SK-N-SH (cell line): Measurements from ENCODE around the gene MXD3.

Experiments used
- CTCF ChIP-seq: fragments of 200-600 bp; sonication (generic); IDR thresholded peaks from 2 replicates; pipeline ENCODE4 v1.6.1; 2017; ENCODE audit warnings: antibody characterized with exemption, mild to moderate bottlenecking, moderate library complexity
- EP300 ChIP-seq, 2 experiments: IDR thresholded peaks; 2 replicates each; pipeline versions ENCODE4 v1.4.0 to v1.6.1; 2012; ENCODE audit warnings: borderline replicate concordance in 1 of 2, low read depth in 1 of 2, low read length in 1 of 2
- EZH2phosphoT487 ChIP-seq: fragments of 200-600 bp; sonication (generic); IDR thresholded peaks from 2 replicates; pipeline ENCODE4 v1.6.1; 2017; ENCODE audit warnings: low read depth, mixed run types, mild to moderate bottlenecking, antibody characterized with exemption, moderate library complexity, borderline replicate concordance
- MAX ChIP-seq: IDR thresholded peaks from 2 replicates; pipeline ENCODE4 v1.4.0; 2012; ENCODE audit warnings: low read depth
- POLR2AphosphoS5 ChIP-seq: IDR thresholded peaks from 2 replicates; pipeline ENCODE4 v1.6.1; 2012; ENCODE audit warnings: low read depth, low read length
- SMC3 ChIP-seq: IDR thresholded peaks from 2 replicates; pipeline ENCODE4 v1.6.1; 2012; ENCODE audit warnings: low read depth, low read length, improper control_type of control experiment
- TCF12 ChIP-seq: IDR thresholded peaks from 2 replicates; pipeline ENCODE4 v1.4.0; 2012
- USF1 ChIP-seq: IDR thresholded peaks from 2 replicates; pipeline ENCODE4 v1.4.0; 2012; ENCODE audit warnings: low read depth, borderline replicate concordance

GRCh38 chr5:177338251-177339106, 26.8 kb upstream of the MXD3 start:
- TF ChIP-seq CTCF: no peak
- no peak for TF ChIP-seq POLR2AphosphoS5
- no peak for TF ChIP-seq EZH2phosphoT487
- no peak for TF ChIP-seq MAX
- no peak for TF ChIP-seq TCF12
- TF ChIP-seq SMC3: no peak
- no peak for TF ChIP-seq USF1
- TF ChIP-seq EP300 (IDR thresholded peaks at IDR 0.05; ENCODE audit: borderline replicate concordance in 1 of 2, low read depth in 1 of 2, low read length in 1 of 2): no peak
